Measurements from ENCODE around the gene PLPP7.

DNA sequence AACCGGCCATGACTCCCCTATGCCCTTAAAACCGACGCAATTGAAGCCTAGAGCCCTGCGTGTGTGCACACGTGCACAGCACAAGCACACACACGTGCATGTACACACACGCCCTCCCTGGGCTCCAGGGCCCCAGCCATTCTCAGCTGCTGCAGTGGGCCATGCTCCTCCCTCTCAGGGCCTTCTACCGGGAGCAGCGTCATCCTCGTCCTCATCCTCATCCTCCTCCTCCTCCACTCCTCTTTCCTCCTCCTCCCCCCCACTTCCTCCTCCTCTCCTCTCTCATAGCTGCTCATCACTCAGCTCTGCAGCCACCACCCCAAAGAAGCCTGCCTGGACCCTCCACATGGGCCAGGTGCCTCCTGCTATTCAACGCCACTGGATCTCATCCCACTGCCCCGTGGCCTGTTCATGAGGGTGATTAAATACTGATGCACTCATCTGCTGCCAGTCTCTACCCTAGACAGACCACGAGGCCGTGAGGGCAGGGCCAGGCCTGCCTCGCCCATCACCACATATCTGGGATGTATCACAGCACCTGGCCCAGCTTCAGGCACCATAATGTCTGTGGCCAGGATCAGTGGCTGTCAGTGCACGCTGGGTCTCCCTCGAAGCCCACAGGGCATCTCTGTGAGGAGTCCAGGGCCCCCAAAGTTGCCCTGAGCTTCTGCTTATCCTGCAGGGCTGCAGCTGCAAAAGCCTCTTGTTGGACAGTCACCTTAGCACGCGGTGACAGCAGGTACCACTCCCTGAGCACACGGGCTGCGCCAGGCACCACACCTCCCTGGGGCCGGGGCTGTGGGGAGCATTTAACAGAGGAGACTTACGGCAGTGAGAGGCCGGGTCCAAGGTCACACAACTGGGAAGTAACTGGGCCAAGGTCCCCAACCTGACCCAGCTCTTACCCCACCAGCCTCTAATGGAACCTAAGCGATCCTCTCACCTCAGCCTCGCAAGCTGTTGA, 23.0 kb upstream of the PLPP7 start:
- TF ChIP-seq, protein P1, sequence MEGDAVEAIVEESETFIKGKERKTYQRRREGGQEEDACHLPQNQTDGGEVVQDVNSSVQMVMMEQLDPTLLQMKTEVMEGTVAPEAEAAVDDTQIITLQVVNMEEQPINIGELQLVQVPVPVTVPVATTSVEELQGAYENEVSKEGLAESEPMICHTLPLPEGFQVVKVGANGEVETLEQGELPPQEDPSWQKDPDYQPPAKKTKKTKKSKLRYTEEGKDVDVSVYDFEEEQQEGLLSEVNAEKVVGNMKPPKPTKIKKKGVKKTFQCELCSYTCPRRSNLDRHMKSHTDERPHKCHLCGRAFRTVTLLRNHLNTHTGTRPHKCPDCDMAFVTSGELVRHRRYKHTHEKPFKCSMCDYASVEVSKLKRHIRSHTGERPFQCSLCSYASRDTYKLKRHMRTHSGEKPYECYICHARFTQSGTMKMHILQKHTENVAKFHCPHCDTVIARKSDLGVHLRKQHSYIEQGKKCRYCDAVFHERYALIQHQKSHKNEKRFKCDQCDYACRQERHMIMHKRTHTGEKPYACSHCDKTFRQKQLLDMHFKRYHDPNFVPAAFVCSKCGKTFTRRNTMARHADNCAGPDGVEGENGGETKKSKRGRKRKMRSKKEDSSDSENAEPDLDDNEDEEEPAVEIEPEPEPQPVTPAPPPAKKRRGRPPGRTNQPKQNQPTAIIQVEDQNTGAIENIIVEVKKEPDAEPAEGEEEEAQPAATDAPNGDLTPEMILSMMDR (IDR thresholded peaks at IDR 0.05): no peak
- TF ChIP-seq YY1 (IDR thresholded peaks at IDR 0.05; ENCODE audit: low read depth): no peak
- TF ChIP-seq, protein P2, sequence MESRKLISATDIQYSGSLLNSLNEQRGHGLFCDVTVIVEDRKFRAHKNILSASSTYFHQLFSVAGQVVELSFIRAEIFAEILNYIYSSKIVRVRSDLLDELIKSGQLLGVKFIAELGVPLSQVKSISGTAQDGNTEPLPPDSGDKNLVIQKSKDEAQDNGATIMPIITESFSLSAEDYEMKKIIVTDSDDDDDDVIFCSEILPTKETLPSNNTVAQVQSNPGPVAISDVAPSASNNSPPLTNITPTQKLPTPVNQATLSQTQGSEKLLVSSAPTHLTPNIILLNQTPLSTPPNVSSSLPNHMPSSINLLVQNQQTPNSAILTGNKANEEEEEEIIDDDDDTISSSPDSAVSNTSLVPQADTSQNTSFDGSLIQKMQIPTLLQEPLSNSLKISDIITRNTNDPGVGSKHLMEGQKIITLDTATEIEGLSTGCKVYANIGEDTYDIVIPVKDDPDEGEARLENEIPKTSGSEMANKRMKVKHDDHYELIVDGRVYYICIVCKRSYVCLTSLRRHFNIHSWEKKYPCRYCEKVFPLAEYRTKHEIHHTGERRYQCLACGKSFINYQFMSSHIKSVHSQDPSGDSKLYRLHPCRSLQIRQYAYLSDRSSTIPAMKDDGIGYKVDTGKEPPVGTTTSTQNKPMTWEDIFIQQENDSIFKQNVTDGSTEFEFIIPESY (IDR thresholded peaks at IDR 0.05; ENCODE audit: borderline replicate concordance, low read depth): no peak
- TF ChIP-seq, protein P3, sequence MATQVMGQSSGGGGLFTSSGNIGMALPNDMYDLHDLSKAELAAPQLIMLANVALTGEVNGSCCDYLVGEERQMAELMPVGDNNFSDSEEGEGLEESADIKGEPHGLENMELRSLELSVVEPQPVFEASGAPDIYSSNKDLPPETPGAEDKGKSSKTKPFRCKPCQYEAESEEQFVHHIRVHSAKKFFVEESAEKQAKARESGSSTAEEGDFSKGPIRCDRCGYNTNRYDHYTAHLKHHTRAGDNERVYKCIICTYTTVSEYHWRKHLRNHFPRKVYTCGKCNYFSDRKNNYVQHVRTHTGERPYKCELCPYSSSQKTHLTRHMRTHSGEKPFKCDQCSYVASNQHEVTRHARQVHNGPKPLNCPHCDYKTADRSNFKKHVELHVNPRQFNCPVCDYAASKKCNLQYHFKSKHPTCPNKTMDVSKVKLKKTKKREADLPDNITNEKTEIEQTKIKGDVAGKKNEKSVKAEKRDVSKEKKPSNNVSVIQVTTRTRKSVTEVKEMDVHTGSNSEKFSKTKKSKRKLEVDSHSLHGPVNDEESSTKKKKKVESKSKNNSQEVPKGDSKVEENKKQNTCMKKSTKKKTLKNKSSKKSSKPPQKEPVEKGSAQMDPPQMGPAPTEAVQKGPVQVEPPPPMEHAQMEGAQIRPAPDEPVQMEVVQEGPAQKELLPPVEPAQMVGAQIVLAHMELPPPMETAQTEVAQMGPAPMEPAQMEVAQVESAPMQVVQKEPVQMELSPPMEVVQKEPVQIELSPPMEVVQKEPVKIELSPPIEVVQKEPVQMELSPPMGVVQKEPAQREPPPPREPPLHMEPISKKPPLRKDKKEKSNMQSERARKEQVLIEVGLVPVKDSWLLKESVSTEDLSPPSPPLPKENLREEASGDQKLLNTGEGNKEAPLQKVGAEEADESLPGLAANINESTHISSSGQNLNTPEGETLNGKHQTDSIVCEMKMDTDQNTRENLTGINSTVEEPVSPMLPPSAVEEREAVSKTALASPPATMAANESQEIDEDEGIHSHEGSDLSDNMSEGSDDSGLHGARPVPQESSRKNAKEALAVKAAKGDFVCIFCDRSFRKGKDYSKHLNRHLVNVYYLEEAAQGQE (IDR thresholded peaks at IDR 0.05; ENCODE audit: low read depth, low read length): no peak
- no peak for TF ChIP-seq GABPA (IDR thresholded peaks at IDR 0.05; ENCODE audit: low read depth)
- no peak for TF ChIP-seq CHD2 (IDR thresholded peaks at IDR 0.05; ENCODE audit: low read length, partially characterized antibody)
- no peak for TF ChIP-seq RXRA (IDR thresholded peaks at IDR 0.05; ENCODE audit: borderline replicate concordance, low read depth)
- no peak for TF ChIP-seq NFIC (IDR thresholded peaks at IDR 0.05; ENCODE audit: borderline replicate concordance)
- TF ChIP-seq TCF12 (IDR thresholded peaks at IDR 0.05): no peak

Data from SK-N-SH (cell line).